Endothelial cell of umbilical vein (primary cell): ENCODE results near the gene IFITM5. TPM values are rescaled to one million over a fixed set of nuclear protein-coding genes. Genes with fewer than 3 reads are reported as not detected.

Source experiments
- BruUV-seq: library from RNA; stranded (reverse); fragments of 400-500 nt; replicated peaks from 2 replicates; lab custom pipeline; 2021; lab: Mats Ljungman, UMichigan
- CTCF ChIA-PET: fragments of 300-600, 350-600 bp; sonication (Branson Sonifier 250); formaldehyde crosslinking; loops from one replicate; lab custom pipeline; 2021; ENCODE audit warnings: antibody characterized with exemption, inconsistent platforms; lab: Charles Lee
- POLR2A ChIA-PET: fragments of 300-600, 350-600 bp; sonication (Branson Sonifier 250); formaldehyde crosslinking; loops from one replicate; lab custom pipeline; 2021; ENCODE audit warnings: antibody characterized with exemption, inconsistent platforms; lab: Charles Lee
- DNase-seq: peaks from one replicate; pipeline ENCODE4 v3.0.0-alpha.2; 2011; ENCODE audit warnings: low read depth, low spot score
- FAIRE-seq: peaks from 2 replicates; lab custom pipeline; 2011; peaks lifted over from hg19 to GRCh38; lab: Jason Lieb, UNC
- H2AFZ ChIP-seq: 2 replicates; pipeline ENCODE4 v1.6.0; 2012; ENCODE audit warnings: low read depth, low read length, control low read depth, inconsistent platforms
- H3K27ac ChIP-seq: 2 replicates; pipeline ENCODE4 v1.5.1; 2011; ENCODE audit warnings: low read depth, mild to moderate bottlenecking, control low read depth, low read length, moderate library complexity; ENCODE audit not compliant: insufficient read depth
- H3K27me3 ChIP-seq, 2 experiments: 2 replicates each; pipeline versions ENCODE4 v1.6.0 to v1.6.1; 2011; ENCODE audit warnings: low read length in 2 of 2, mixed read lengths in 1 of 2; ENCODE audit not compliant: control insufficient read depth in 2 of 2, insufficient read depth in 2 of 2
- H3K36me3 ChIP-seq, 2 experiments: 2 replicates in 1 of 2; 3 replicates in 1 of 2; pipeline ENCODE4 v1.5.1; 2011; ENCODE audit warnings: low read length in 2 of 2, mild to moderate bottlenecking in 1 of 2, moderate library complexity in 1 of 2; ENCODE audit not compliant: control insufficient read depth in 2 of 2, insufficient read depth in 2 of 2; ENCODE audit errors: extremely low read depth in 1 of 2
- H3K4me1 ChIP-seq: 3 replicates; pipeline ENCODE4 v1.5.1; 2011; ENCODE audit warnings: mild to moderate bottlenecking, low read length; ENCODE audit not compliant: control insufficient read depth, insufficient read depth; ENCODE audit errors: extremely low read depth
- H3K4me2 ChIP-seq: 2 replicates; pipeline ENCODE4 v1.6.1; 2011; ENCODE audit warnings: low read length, control low read depth, mixed read lengths; ENCODE audit not compliant: insufficient read depth
- H3K4me3 ChIP-seq, 3 experiments: fragments of 200-600 bp in 1 of 3; sonication (generic), shearing (Covaris generic) in 1 of 3; replicated peaks in 1 of 3; 2 replicates each; pipeline ENCODE4 v1.5.1; 2011 to 2016; ENCODE audit warnings: control low read depth in 3 of 3, low read length in 3 of 3, mild to moderate bottlenecking in 2 of 3, inconsistent platforms in 1 of 3, low read depth in 1 of 3, moderate library complexity in 1 of 3; ENCODE audit not compliant: insufficient read depth in 1 of 3
- H3K79me2 ChIP-seq: 2 replicates; pipeline ENCODE4 v1.6.0; 2012; ENCODE audit warnings: low read length, inconsistent platforms; ENCODE audit not compliant: control insufficient read depth, insufficient read depth
- H3K9ac ChIP-seq: replicated peaks from 2 replicates; pipeline ENCODE3; 2011; ENCODE audit warnings: low read length, control low read depth; ENCODE audit not compliant: insufficient read depth; ENCODE audit errors: extremely low read depth
- H3K9me1 ChIP-seq: replicated peaks from 3 replicates; pipeline ENCODE4 v1.6.0; 2011; ENCODE audit warnings: mild to moderate bottlenecking, low read length; ENCODE audit not compliant: control insufficient read depth, insufficient read depth; ENCODE audit errors: extremely low read depth
- H3K9me3 ChIP-seq: replicated peaks from 2 replicates; pipeline ENCODE4 v1.5.1; 2012; ENCODE audit warnings: low read length, inconsistent platforms; ENCODE audit not compliant: control insufficient read depth, insufficient read depth
- H4K20me1 ChIP-seq: replicated peaks from 2 replicates; pipeline ENCODE3; 2011; ENCODE audit warnings: mild to moderate bottlenecking, low read length; ENCODE audit not compliant: control insufficient read depth, insufficient read depth; ENCODE audit errors: extremely low read depth
- GATA2 ChIP-seq: IDR thresholded peaks from 2 replicates; pipeline ENCODE4 v1.7.0; 2011; ENCODE audit warnings: low read depth, mild to moderate bottlenecking, moderate library complexity, mixed read lengths, low read length; ENCODE audit not compliant: insufficient read length, insufficient read depth
- dilution Hi-C: fragments of 300-500 bp; cut with MboI; formaldehyde crosslinking; loops from one replicate; pipeline ENCODE4 v1.15.0; 2019; ENCODE audit warnings: low sequenced_read_pairs; ENCODE audit not compliant: extremely low pct_ligation_motif_present
- intact Hi-C: fragments of 100-400 bp; cut with micrococcal nuclease; formaldehyde crosslinking; loops from one replicate; pipeline ENCODE4 v1.10.0; 2022
- polyA plus RNA-seq, 4 experiments: library from polyadenylated mRNA; depleted of rRNA in 3 of 4; stranded (reverse) in 3 of 4; unstranded in 1 of 4; fragments of >200 nt; gene quantifications; 2 replicates each; pipeline versions ENCODE4 v1.2.1 to v1.2.3, GENCODE V29; 2011 to 2012; ENCODE audit warnings: missing spikeins in 1 of 4
- total RNA-seq: library from RNA; stranded (reverse); gene quantifications from 2 replicates; pipeline ENCODE4 v1.2.3, GENCODE V29; 2021
- TF ChIP-seq, protein P1 (sequence below), 2 donors: IDR thresholded peaks; 1 replicate in 1 of 2; 2 replicates in 1 of 2; pipeline ENCODE4 v1.5.1; 2011; ENCODE audit warnings: low read length in 2 of 2, mild to moderate bottlenecking in 2 of 2, moderate library complexity in 2 of 2, control low read depth in 1 of 2, inconsistent platforms in 1 of 2, low read depth in 1 of 2; ENCODE audit not compliant: insufficient read depth in 1 of 2; ENCODE audit errors: extremely low read depth in 1 of 2

Gene IFITM5
- total and polyA plus RNA-seq, 2 donors (not counting 3 experiments of a cell fraction or from before 2014, with no cell fraction given): not detected

DNA sequence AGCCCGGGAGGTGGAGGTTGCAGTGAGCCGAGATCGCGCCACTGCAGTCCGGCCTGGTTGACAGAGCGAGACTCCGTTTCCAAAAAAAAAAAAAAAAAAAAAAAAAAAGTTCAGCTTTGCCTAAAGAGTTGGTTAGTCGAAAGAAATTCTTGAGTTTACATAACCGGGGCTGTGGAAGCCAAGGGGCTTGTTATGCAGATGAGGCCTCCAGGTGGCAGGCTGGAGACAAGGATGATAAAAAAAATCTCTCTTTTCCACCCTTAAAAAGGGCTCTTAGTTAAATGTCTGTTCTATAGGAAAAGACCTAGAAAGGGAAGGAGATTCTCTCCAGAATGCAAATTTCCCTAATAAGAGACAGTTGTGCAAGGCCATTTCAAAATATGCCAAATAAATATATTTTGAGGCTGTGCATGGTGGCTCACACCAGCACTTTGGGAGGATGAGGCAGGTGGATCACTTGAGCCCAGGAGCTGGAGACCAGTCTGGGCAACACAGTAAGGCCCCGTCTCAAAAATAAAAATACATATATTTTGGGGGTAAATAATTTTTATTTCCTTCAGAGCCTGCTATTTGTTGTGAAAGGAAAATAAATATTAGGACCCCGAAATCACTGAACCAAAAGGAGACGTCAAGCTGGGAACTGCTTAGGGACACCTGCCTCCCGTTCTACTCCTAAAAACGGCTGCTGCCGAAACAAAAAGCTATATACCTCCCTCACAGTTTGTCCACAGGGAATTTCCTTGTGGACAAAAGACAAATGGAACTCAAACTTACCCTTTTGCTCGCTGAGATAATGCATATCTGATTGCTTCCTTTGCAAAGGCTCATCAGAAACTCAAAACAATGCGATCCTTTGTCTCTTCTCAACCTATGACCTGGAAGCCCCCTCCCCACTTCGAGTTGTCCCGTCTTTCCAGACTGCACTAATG, 5.9 kb upstream of the IFITM5 start:
- H3K9ac ChIP-seq: no peak overlapping the region
- peak; percentile 78 for DNase-seq
- H3K4me1 ChIP-seq: peaks cover 15% of the 10 kb centered on the region
- H3K27me3 ChIP-seq: peaks cover 2 to 7% of the 10 kb centered on the region in 2 experiments
- no peak overlapping the region for H3K4me2 ChIP-seq
- H3K36me3 ChIP-seq: no peaks in the 10 kb centered on the region
- ChIA-PET POLR2A (interaction anchor here (0.6 kb wide), 1 partner anchor 92 kb away, joined by 5 read pairs; no protein-coding TSS in a partner anchor), CTCF (interaction anchor here (0.7 to 4.3 kb wide), 20 partner anchors 12 to 143 kb away, joined by 3 to 79 read pairs (median 4); no protein-coding TSS in a partner anchor)
- H3K79me2 ChIP-seq: peaks cover 13% of the 10 kb centered on the region
- H3K9me1 ChIP-seq: no peaks in the 10 kb centered on the region
- no peak overlapping the region for H3K4me3 ChIP-seq
- no TSS peak for BruUV-seq
- H3K27ac ChIP-seq: no peak overlapping the region
- no peak overlapping the region for H2AFZ ChIP-seq
- H3K9me3 ChIP-seq: no peaks in the 10 kb centered on the region
- dilution Hi-C loops (no loop called here), intact Hi-C loops (loop anchor here (1.0 to 5.0 kb wide), 4 partner anchors 68 to 212 kb away; partner anchors contain the start of genes BET1L, PSMD13, RIC8A and SIRT3)
- FAIRE-seq: peak; percentile 88
- H4K20me1 ChIP-seq: no peaks in the 10 kb centered on the region
- TF ChIP-seq GATA2: no peak
- TF ChIP-seq, protein P1, sequence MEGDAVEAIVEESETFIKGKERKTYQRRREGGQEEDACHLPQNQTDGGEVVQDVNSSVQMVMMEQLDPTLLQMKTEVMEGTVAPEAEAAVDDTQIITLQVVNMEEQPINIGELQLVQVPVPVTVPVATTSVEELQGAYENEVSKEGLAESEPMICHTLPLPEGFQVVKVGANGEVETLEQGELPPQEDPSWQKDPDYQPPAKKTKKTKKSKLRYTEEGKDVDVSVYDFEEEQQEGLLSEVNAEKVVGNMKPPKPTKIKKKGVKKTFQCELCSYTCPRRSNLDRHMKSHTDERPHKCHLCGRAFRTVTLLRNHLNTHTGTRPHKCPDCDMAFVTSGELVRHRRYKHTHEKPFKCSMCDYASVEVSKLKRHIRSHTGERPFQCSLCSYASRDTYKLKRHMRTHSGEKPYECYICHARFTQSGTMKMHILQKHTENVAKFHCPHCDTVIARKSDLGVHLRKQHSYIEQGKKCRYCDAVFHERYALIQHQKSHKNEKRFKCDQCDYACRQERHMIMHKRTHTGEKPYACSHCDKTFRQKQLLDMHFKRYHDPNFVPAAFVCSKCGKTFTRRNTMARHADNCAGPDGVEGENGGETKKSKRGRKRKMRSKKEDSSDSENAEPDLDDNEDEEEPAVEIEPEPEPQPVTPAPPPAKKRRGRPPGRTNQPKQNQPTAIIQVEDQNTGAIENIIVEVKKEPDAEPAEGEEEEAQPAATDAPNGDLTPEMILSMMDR (IDR thresholded peaks at IDR 0.05; ENCODE audit: extremely low read depth in 1 of 2, insufficient read depth in 1 of 2, low read depth in 1 of 2, low read length in 2 of 2): peak; percentile 64 to 66
